Thyroid gland (tissue), 4 donors: Measurements from ENCODE around the gene AIPL1.

ENCODE experiments used
- CTCF ChIP-seq, 6 experiments: fragments of 200-600 bp in 3 of 6; fragments of 450-650 bp in 3 of 6; sonication (generic) in 3 of 6; IDR thresholded peaks; one replicate each; pipeline ENCODE4 v1.5.1; 2016 to 2019; ENCODE audit warnings: antibody characterized with exemption in 6 of 6, mild to moderate bottlenecking in 2 of 6, inconsistent platforms in 1 of 6, moderate library complexity in 1 of 6
- POLR2A ChIP-seq, 2 donors: fragments of 450-650 bp; IDR thresholded peaks; one replicate each; pipeline ENCODE4 v1.6.1; 2017; ENCODE audit warnings: antibody characterized with exemption in 2 of 2, mild to moderate bottlenecking in 2 of 2, moderate library complexity in 1 of 2

GRCh38 chr17:6456321-6456720, 21.4 kb upstream of the AIPL1 start:
- TF ChIP-seq CTCF (IDR thresholded peaks at IDR 0.05) (no peak), POLR2A (IDR thresholded peaks at IDR 0.05) (no peak)
